HCT116 (cell line): Measurements from ENCODE around the gene ANKRD9. TPM values are rescaled to one million over a fixed set of nuclear protein-coding genes. Genes with fewer than 3 reads are reported as not detected.

ENCODE experiments used
- ATAC-seq: fragments of 200-7000 bp; cut with Tn5 transposase; 2 replicates; pipeline ENCODE4 v1.9.1; 2020; ENCODE audit warnings: mild to moderate bottlenecking, moderate library complexity
- BruUV-seq: library from RNA; stranded (reverse); fragments of 400-500 nt; replicated peaks from 2 replicates; lab custom pipeline; 2021; lab: Mats Ljungman, UMichigan
- CTCF ChIA-PET: fragments of 300-600 bp; sonication (Branson Sonifier 250); formaldehyde crosslinking; loops from one replicate; lab custom pipeline; 2021; ENCODE audit warnings: antibody characterized with exemption; lab: Charles Lee
- POLR2A ChIA-PET: fragments of 300-600, 350-600 bp; sonication (Branson Sonifier 250); formaldehyde crosslinking; loops from one replicate; lab custom pipeline; 2021; ENCODE audit warnings: antibody characterized with exemption; lab: Charles Lee
- RAD21 ChIA-PET, 2 experiments: fragments of 300-600 bp; sonication (Branson Sonifier 250); formaldehyde crosslinking; loops; one replicate each; lab custom pipeline; 2023; ENCODE audit warnings: low total read pairs in 2 of 2; ENCODE audit not compliant: uncharacterized antibody in 2 of 2, unreplicated experiment in 2 of 2, low non-redundant PET in 1 of 2; lab: Charles Lee
- DNase-seq: peaks from one replicate; pipeline ENCODE4 v3.0.0-alpha.2; 2010; ENCODE audit warnings: low read depth, low spot score
- H2AFZ ChIP-seq: fragments of 200-600 bp; shearing (Covaris generic), sonication (generic); 2 replicates; pipeline ENCODE4 v1.6.1; 2017; ENCODE audit warnings: low read depth, mixed run types, mixed read lengths, antibody characterized with exemption, low read length; ENCODE audit not compliant: poor library complexity, severe bottlenecking
- H3K27ac ChIP-seq: 2 replicates; pipeline ENCODE4 v1.5.1; 2012; ENCODE audit warnings: low read depth, low read length
- H3K27me3 ChIP-seq: fragments of 200-600 bp; sonication (generic); 2 replicates; pipeline ENCODE4 v1.6.1; 2016; ENCODE audit warnings: mixed run types, low read length, mixed read lengths; ENCODE audit not compliant: insufficient read depth
- H3K36me3 ChIP-seq, 2 experiments: fragments of 200-500 bp in 1 of 2; fragments of 200-600 bp in 1 of 2; sonication (Bioruptor generic) in 1 of 2; sonication (generic) in 1 of 2; 2 replicates each; pipeline versions ENCODE4 v1.5.1 to v1.6.1; 2014 to 2016; ENCODE audit warnings: low read length in 2 of 2, inconsistent platforms in 1 of 2, mixed read lengths in 1 of 2, mixed run types in 1 of 2; ENCODE audit not compliant: insufficient read depth in 2 of 2, control insufficient read depth in 1 of 2
- H3K4me1 ChIP-seq, 2 experiments: fragments of 200-600 bp in 1 of 2; sonication (generic) in 1 of 2; 2 replicates each; pipeline versions ENCODE4 v1.5.1 to v1.6.1; 2012 to 2017; ENCODE audit warnings: low read length in 2 of 2, inconsistent platforms in 1 of 2, mild to moderate bottlenecking in 1 of 2, mixed read lengths in 1 of 2, mixed run types in 1 of 2, moderate library complexity in 1 of 2; ENCODE audit not compliant: insufficient read depth in 2 of 2, control insufficient read depth in 1 of 2
- H3K4me2 ChIP-seq: fragments of 200-600 bp; sonication (generic); 2 replicates; pipeline ENCODE4 v1.6.1; 2017; ENCODE audit warnings: mixed run types, low read length, mixed read lengths
- H3K4me3 ChIP-seq, 2 experiments: fragments of 200-600 bp in 1 of 2; sonication (generic) in 1 of 2; replicated peaks in 1 of 2; 2 replicates each; pipeline ENCODE4 v1.5.1; 2011 to 2016; ENCODE audit warnings: low read length in 2 of 2, control low read depth in 1 of 2, low read depth in 1 of 2, mild to moderate bottlenecking in 1 of 2, mixed read lengths in 1 of 2, mixed run types in 1 of 2
- H3K79me2 ChIP-seq: fragments of 200-600 bp; sonication (generic); 2 replicates; pipeline ENCODE4 v1.6.1; 2017; ENCODE audit warnings: mild to moderate bottlenecking, mixed run types, low read length, moderate library complexity, mixed read lengths; ENCODE audit not compliant: insufficient read depth
- H3K9ac ChIP-seq: fragments of 200-600 bp; sonication (generic); 2 replicates; pipeline ENCODE4 v1.6.1; 2016; ENCODE audit warnings: low read length, mixed read lengths
- H3K9me2 ChIP-seq: fragments of 200-600 bp; sonication (generic), shearing (Covaris generic); 2 replicates; pipeline ENCODE4 v1.6.1; 2017; ENCODE audit warnings: mixed run types, mild to moderate bottlenecking, moderate library complexity; ENCODE audit not compliant: insufficient read depth
- H3K9me3 ChIP-seq, 2 experiments: fragments of 200-500 bp in 1 of 2; fragments of 200-600 bp in 1 of 2; sonication (Bioruptor generic) in 1 of 2; sonication (generic) in 1 of 2; 2 replicates each; pipeline ENCODE4 v1.6.1; 2014 to 2017; ENCODE audit warnings: low read length in 2 of 2, mixed read lengths in 2 of 2, inconsistent platforms in 1 of 2, low read depth in 1 of 2, mild to moderate bottlenecking in 1 of 2, mixed run types in 1 of 2, moderate library complexity in 1 of 2; ENCODE audit not compliant: control insufficient read depth in 1 of 2, insufficient read depth in 1 of 2
- H4K20me1 ChIP-seq: fragments of 200-600 bp; sonication (generic), shearing (Covaris generic); 2 replicates; pipeline ENCODE4 v1.6.1; 2017; ENCODE audit warnings: mixed run types, mild to moderate bottlenecking, moderate library complexity; ENCODE audit not compliant: insufficient read depth
- CBX3 ChIP-seq: IDR thresholded peaks from 2 replicates; pipeline ENCODE4 v1.6.1; 2012; ENCODE audit warnings: low read depth
- CEBPB ChIP-seq: IDR thresholded peaks from 2 replicates; pipeline ENCODE4 v1.6.1; 2012; ENCODE audit warnings: low read depth
- EGR1 ChIP-seq: IDR thresholded peaks from 2 replicates; pipeline ENCODE4 v1.6.1; 2012; ENCODE audit warnings: low read depth
- ELF1 ChIP-seq: IDR thresholded peaks from 2 replicates; pipeline ENCODE4 v1.6.1; 2012; ENCODE audit warnings: low read depth, borderline replicate concordance
- EZH2phosphoT487 ChIP-seq: fragments of 200-600 bp; IDR thresholded peaks from 2 replicates; pipeline ENCODE4 v1.6.1; 2018; ENCODE audit warnings: antibody characterized with exemption, borderline replicate concordance
- POLR2A ChIP-seq: IDR thresholded peaks from 2 replicates; pipeline ENCODE4 v1.7.0; 2011; ENCODE audit warnings: borderline replicate concordance; ENCODE audit not compliant: insufficient read depth, insufficient read length; ENCODE audit errors: extremely low read depth
- RAD21 ChIP-seq: IDR thresholded peaks from 2 replicates; pipeline ENCODE4 v1.6.1; 2012; ENCODE audit warnings: low read depth, mild to moderate bottlenecking
- SIN3A ChIP-seq: IDR thresholded peaks from 2 replicates; pipeline ENCODE4 v1.6.1; 2012; ENCODE audit warnings: low read depth
- SP1 ChIP-seq: IDR thresholded peaks from 2 replicates; pipeline ENCODE4 v1.6.1; 2012; ENCODE audit warnings: low read depth
- SRF ChIP-seq: IDR thresholded peaks from 2 replicates; pipeline ENCODE4 v1.6.1; 2012; ENCODE audit warnings: low read depth
- TCF7L2 ChIP-seq: IDR thresholded peaks from 2 replicates; pipeline ENCODE4 v1.7.0; 2011; ENCODE audit warnings: borderline replicate concordance, inconsistent platforms; ENCODE audit not compliant: insufficient read depth, insufficient read length; ENCODE audit errors: extremely low read depth
- YY1 ChIP-seq: IDR thresholded peaks from 2 replicates; pipeline ENCODE4 v1.6.1; 2011; ENCODE audit warnings: low read length, low read depth, moderate library complexity, mild to moderate bottlenecking; ENCODE audit not compliant: insufficient replicate concordance; ENCODE audit errors: extremely low read depth
- ZFX ChIP-seq: fragments of 450-650 bp; IDR thresholded peaks from 2 replicates; pipeline ENCODE4 v1.6.1; 2017
- ZNF274 ChIP-seq: fragments of 200-500 bp; sonication (Bioruptor generic); IDR thresholded peaks from 2 replicates; pipeline ENCODE4 v1.6.1; 2014; ENCODE audit warnings: mild to moderate bottlenecking, low read depth, low read length, inconsistent platforms
- intact Hi-C: fragments of 100-400 bp; cut with micrococcal nuclease; formaldehyde crosslinking; loops from 2 replicates; pipeline ENCODE4 v1.10.0; 2022
- total RNA-seq: library from RNA; stranded (reverse); gene quantifications from one replicate; pipeline ENCODE4 v1.2.1, GENCODE V29; 2021; ENCODE audit not compliant: unreplicated experiment
- TF ChIP-seq, protein P1 (sequence below), 3 experiments: fragments of 200-600 bp in 1 of 3; sonication (generic) in 1 of 3; IDR thresholded peaks in 2 of 3; conservative IDR thresholded peaks in 1 of 3; 2 replicates each; pipeline ENCODE4 v1.5.1; 2012 to 2017; ENCODE audit warnings: low read depth in 2 of 3, low read length in 2 of 3, antibody characterized with exemption in 1 of 3, borderline replicate concordance in 1 of 3, control low read depth in 1 of 3, mild to moderate bottlenecking in 1 of 3, mixed read lengths in 1 of 3, mixed run types in 1 of 3, moderate library complexity in 1 of 3; ENCODE audit not compliant: insufficient read depth in 1 of 3
- TF ChIP-seq, protein P2 (sequence below): IDR thresholded peaks from 2 replicates; pipeline ENCODE4 v1.6.1; 2011; ENCODE audit warnings: mild to moderate bottlenecking, low read length, moderate library complexity; ENCODE audit not compliant: insufficient replicate concordance; ENCODE audit errors: extremely low read depth
- TF ChIP-seq, protein P3 (sequence below): IDR thresholded peaks from 2 replicates; pipeline ENCODE4 v1.6.1; 2012
- TF ChIP-seq, protein P4 (sequence below): IDR thresholded peaks from 2 replicates; pipeline ENCODE4 v1.6.1; 2012

ANKRD9 gene
- total RNA-seq, 1 experiment from 2014 or later = 29.0 TPM

DNA sequence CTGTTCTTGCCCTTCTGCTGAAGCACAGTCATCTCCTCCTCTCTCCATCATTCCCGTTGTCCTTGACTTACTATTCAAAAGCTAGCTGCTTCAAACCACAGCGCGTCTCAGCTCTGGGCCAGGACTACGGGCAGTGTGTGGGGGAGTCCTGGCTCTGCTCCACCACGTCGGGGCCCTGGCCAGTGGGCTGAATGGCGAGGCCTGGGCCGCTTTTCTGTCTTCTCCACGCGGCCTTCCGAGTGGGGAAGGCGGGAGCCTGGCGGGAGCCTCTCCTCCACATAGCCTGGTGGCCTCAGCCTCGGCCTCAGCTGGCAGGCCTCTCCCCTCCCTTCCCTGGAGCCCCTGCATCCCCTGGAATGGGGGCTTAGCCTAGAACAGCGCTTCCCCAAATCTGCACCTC lies 16.5 kb downstream of the ANKRD9 start:
- H3K9ac ChIP-seq = no peak overlapping the region
- no peaks in the 10 kb centered on the region for H3K36me3 ChIP-seq
- BruUV-seq = no TSS peak
- H3K79me2 ChIP-seq = no peaks in the 10 kb centered on the region
- H3K27ac ChIP-seq = no peak overlapping the region
- DNase-seq (no peak), ATAC-seq (no peak)
- H3K4me2 ChIP-seq = no peak overlapping the region
- no peak overlapping the region for H2AFZ ChIP-seq
- no peaks in the 10 kb centered on the region for H3K9me2 ChIP-seq
- ChIA-PET RAD21 (no interaction called here), CTCF (no interaction called here), POLR2A (no interaction called here)
- no peak overlapping the region for H3K4me3 ChIP-seq
- peaks cover 0 to 11% of the 10 kb centered on the region in 2 experiments; a peak in 2 of 4 replicates for H3K4me1 ChIP-seq
- H4K20me1 ChIP-seq = no peaks in the 10 kb centered on the region
- intact Hi-C loops = no loop called here
- TF ChIP-seq EZH2phosphoT487 = no peak
- TF ChIP-seq, protein P1, sequence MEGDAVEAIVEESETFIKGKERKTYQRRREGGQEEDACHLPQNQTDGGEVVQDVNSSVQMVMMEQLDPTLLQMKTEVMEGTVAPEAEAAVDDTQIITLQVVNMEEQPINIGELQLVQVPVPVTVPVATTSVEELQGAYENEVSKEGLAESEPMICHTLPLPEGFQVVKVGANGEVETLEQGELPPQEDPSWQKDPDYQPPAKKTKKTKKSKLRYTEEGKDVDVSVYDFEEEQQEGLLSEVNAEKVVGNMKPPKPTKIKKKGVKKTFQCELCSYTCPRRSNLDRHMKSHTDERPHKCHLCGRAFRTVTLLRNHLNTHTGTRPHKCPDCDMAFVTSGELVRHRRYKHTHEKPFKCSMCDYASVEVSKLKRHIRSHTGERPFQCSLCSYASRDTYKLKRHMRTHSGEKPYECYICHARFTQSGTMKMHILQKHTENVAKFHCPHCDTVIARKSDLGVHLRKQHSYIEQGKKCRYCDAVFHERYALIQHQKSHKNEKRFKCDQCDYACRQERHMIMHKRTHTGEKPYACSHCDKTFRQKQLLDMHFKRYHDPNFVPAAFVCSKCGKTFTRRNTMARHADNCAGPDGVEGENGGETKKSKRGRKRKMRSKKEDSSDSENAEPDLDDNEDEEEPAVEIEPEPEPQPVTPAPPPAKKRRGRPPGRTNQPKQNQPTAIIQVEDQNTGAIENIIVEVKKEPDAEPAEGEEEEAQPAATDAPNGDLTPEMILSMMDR (IDR thresholded peaks at IDR 0.05 in 2 of 3, conservative IDR thresholded peaks at IDR 0.05 in 1 of 3; ENCODE audit: borderline replicate concordance in 1 of 3, insufficient read depth in 1 of 3, low read depth in 2 of 3, low read length in 2 of 3) = no peak
- TF ChIP-seq, protein P2, sequence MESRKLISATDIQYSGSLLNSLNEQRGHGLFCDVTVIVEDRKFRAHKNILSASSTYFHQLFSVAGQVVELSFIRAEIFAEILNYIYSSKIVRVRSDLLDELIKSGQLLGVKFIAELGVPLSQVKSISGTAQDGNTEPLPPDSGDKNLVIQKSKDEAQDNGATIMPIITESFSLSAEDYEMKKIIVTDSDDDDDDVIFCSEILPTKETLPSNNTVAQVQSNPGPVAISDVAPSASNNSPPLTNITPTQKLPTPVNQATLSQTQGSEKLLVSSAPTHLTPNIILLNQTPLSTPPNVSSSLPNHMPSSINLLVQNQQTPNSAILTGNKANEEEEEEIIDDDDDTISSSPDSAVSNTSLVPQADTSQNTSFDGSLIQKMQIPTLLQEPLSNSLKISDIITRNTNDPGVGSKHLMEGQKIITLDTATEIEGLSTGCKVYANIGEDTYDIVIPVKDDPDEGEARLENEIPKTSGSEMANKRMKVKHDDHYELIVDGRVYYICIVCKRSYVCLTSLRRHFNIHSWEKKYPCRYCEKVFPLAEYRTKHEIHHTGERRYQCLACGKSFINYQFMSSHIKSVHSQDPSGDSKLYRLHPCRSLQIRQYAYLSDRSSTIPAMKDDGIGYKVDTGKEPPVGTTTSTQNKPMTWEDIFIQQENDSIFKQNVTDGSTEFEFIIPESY = no peak
- no peak for TF ChIP-seq SIN3A
- TF ChIP-seq ZFX = no peak
- no peak for TF ChIP-seq CEBPB
- no peak for TF ChIP-seq SP1
- TF ChIP-seq POLR2A = no peak
- no peak for TF ChIP-seq CBX3
- TF ChIP-seq, protein P3, sequence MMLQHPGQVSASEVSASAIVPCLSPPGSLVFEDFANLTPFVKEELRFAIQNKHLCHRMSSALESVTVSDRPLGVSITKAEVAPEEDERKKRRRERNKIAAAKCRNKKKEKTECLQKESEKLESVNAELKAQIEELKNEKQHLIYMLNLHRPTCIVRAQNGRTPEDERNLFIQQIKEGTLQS = no peak
- no peak for TF ChIP-seq SRF
- TF ChIP-seq ELF1 = no peak
- TF ChIP-seq YY1 = no peak
- TF ChIP-seq, protein P4, sequence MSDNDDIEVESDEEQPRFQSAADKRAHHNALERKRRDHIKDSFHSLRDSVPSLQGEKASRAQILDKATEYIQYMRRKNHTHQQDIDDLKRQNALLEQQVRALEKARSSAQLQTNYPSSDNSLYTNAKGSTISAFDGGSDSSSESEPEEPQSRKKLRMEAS = no peak
- TF ChIP-seq ZNF274 = no peak
- TF ChIP-seq TCF7L2 = no peak
- TF ChIP-seq EGR1 = no peak
- TF ChIP-seq RAD21 = no peak
- no peaks in the 10 kb centered on the region for H3K27me3 ChIP-seq
- no peaks in the 10 kb centered on the region for H3K9me3 ChIP-seq
